Effector memory CD4-positive, alpha-beta T cell (primary cell): ENCODE data around the gene SULT1C4.

ENCODE experiments used
- DNase-seq, 3 donors: peaks; one replicate each; pipeline ENCODE4 v3.0.0-alpha.2; 2020
- H3K27ac ChIP-seq: 2 replicates; pipeline ENCODE4 v1.7.0; 2013; ENCODE audit warnings: mild to moderate bottlenecking, low read length, moderate library complexity; ENCODE audit not compliant: insufficient read depth, poor library complexity, severe bottlenecking
- H3K27me3 ChIP-seq: replicated peaks from 2 replicates; pipeline ENCODE4 v1.7.0; 2013; ENCODE audit warnings: mild to moderate bottlenecking, low read length; ENCODE audit not compliant: insufficient read depth, control insufficient read depth, poor library complexity, severe bottlenecking
- H3K36me3 ChIP-seq: 2 replicates; pipeline ENCODE4 v1.7.0; 2013; ENCODE audit warnings: mild to moderate bottlenecking, low read length, moderate library complexity; ENCODE audit not compliant: control insufficient read depth, insufficient read depth
- H3K4me1 ChIP-seq: 2 replicates; pipeline ENCODE4 v1.7.0; 2013; ENCODE audit warnings: low read length, mild to moderate bottlenecking; ENCODE audit not compliant: control insufficient read depth, insufficient read depth, poor library complexity, severe bottlenecking
- H3K4me3 ChIP-seq: 2 replicates; pipeline ENCODE4 v1.7.0; 2013; ENCODE audit warnings: low read length, low read depth, mild to moderate bottlenecking; ENCODE audit not compliant: insufficient read depth, poor library complexity, severe bottlenecking
- H3K9me3 ChIP-seq: 2 replicates; pipeline ENCODE4 v1.7.0; 2013; ENCODE audit warnings: mild to moderate bottlenecking, low read length, moderate library complexity; ENCODE audit not compliant: control insufficient read depth

Gene SULT1C4

GRCh38 chr2:108369153-108369552 lies 8.6 kb upstream of the SULT1C4 start:
- Histone ChIP-seq H3K4me1 (no peaks in the 10 kb centered on the region), H3K27ac (no peak overlapping the region), H3K4me3 (no peak overlapping the region), H3K36me3 (no peaks in the 10 kb centered on the region), H3K9me3 (no peaks in the 10 kb centered on the region), H3K27me3 (no peaks in the 10 kb centered on the region)
- no peak for DNase-seq

GRCh38 chr2:108370080-108370479 lies 7.7 kb upstream of the SULT1C4 start:
- H3K27me3 ChIP-seq, result no peaks in the 10 kb centered on the region
- DNase-seq, result no peak
- no peaks in the 10 kb centered on the region for H3K36me3 ChIP-seq
- no peak overlapping the region for H3K27ac ChIP-seq
- H3K9me3 ChIP-seq, result no peaks in the 10 kb centered on the region
- H3K4me3 ChIP-seq, result no peak overlapping the region
- H3K4me1 ChIP-seq, result no peaks in the 10 kb centered on the region

GRCh38 chr2:108376774-108377173 lies 980 bp upstream of the SULT1C4 start:
- no peaks in the 10 kb centered on the region for H3K36me3 ChIP-seq
- H3K4me1 ChIP-seq, result no peaks in the 10 kb centered on the region
- no peak for DNase-seq
- no peak overlapping the region for H3K27ac ChIP-seq
- H3K27me3 ChIP-seq, result no peaks in the 10 kb centered on the region
- no peak overlapping the region for H3K4me3 ChIP-seq
- H3K9me3 ChIP-seq, result no peaks in the 10 kb centered on the region

GRCh38 chr2:108377401-108377800 lies 353 bp upstream of the SULT1C4 start:
- no peaks in the 10 kb centered on the region for H3K4me1 ChIP-seq
- H3K36me3 ChIP-seq, result no peaks in the 10 kb centered on the region
- no peaks in the 10 kb centered on the region for H3K9me3 ChIP-seq
- H3K27ac ChIP-seq, result no peak overlapping the region
- no peak for DNase-seq
- no peaks in the 10 kb centered on the region for H3K27me3 ChIP-seq
- H3K4me3 ChIP-seq, result no peak overlapping the region

GRCh38 chr2:108378851-108379250 lies 1.1 kb downstream of the SULT1C4 start:
- Histone ChIP-seq H3K4me3 (no peak overlapping the region), H3K27me3 (no peaks in the 10 kb centered on the region), H3K36me3 (no peaks in the 10 kb centered on the region), H3K27ac (no peak overlapping the region), H3K9me3 (no peaks in the 10 kb centered on the region), H3K4me1 (no peaks in the 10 kb centered on the region)
- DNase-seq, result no peak

GRCh38 chr2:108382196-108382595 lies 4.4 kb downstream of the SULT1C4 start:
- H3K27ac ChIP-seq, result no peak overlapping the region
- H3K27me3 ChIP-seq, result no peaks in the 10 kb centered on the region
- no peak for DNase-seq
- H3K4me1 ChIP-seq, result no peaks in the 10 kb centered on the region
- H3K9me3 ChIP-seq, result no peaks in the 10 kb centered on the region
- no peak overlapping the region for H3K4me3 ChIP-seq
- H3K36me3 ChIP-seq, result no peaks in the 10 kb centered on the region

- Histone ChIP-seq H3K27ac (no peak overlapping the region), H3K4me3 (no peak overlapping the region), H3K9me3 (no peaks in the 10 kb centered on the region), H3K4me1 (no peaks in the 10 kb centered on the region), H3K27me3 (no peaks in the 10 kb centered on the region), H3K36me3 (no peaks in the 10 kb centered on the region)
- no peak for DNase-seq
Observed at GRCh38 chr2:108383146-108383830, 5.5 kb downstream of the SULT1C4 start.

GRCh38 chr2:108384662-108385393 lies 7.1 kb downstream of the SULT1C4 start:
- no peak for DNase-seq
- Histone ChIP-seq H3K4me1 (no peaks in the 10 kb centered on the region), H3K27me3 (no peaks in the 10 kb centered on the region), H3K36me3 (no peaks in the 10 kb centered on the region), H3K4me3 (no peak overlapping the region), H3K9me3 (no peaks in the 10 kb centered on the region), H3K27ac (no peak overlapping the region)

GRCh38 chr2:108385411-108386071 lies 7.8 kb downstream of the SULT1C4 start:
- Histone ChIP-seq H3K27ac (no peak overlapping the region), H3K27me3 (no peaks in the 10 kb centered on the region), H3K36me3 (no peaks in the 10 kb centered on the region), H3K4me1 (no peaks in the 10 kb centered on the region), H3K4me3 (no peak overlapping the region), H3K9me3 (no peaks in the 10 kb centered on the region)
- DNase-seq, result no peak

GRCh38 chr2:108388045-108388444 lies 10.3 kb downstream of the SULT1C4 start:
- Histone ChIP-seq H3K9me3 (no peaks in the 10 kb centered on the region), H3K36me3 (no peaks in the 10 kb centered on the region), H3K4me1 (no peaks in the 10 kb centered on the region), H3K27me3 (no peaks in the 10 kb centered on the region), H3K4me3 (no peak overlapping the region), H3K27ac (no peak overlapping the region)
- DNase-seq, result no peak
